NCI-H82 (cell line): Measurements from ENCODE around the gene ISL2.

Experiments
- DNase-seq: peaks from one replicate; lab custom pipeline; 2025; lab: John Stamatoyannopoulos, UW

The ISL2 gene

DNA sequence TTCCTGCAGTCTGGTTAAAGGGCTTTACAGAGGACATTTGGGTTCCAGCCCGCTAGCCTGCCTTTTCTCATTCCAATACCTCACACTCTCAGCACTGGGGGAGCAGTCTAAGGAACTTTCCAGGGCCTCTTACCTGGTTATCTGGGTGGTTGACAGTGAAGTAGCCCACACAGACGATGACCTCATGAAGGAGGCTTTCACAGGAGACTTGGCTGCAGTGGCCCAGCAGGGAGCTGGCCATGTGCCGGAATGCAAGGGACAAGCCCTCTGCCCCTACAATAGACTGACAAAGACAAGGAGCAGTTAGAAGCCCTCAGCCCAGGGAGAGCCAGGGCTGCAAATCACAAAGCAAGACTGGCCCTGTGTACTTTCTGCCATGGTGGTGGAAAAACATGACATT is 39.5 kb downstream of the ISL2 start:
- DNase-seq: no peak

DNA sequence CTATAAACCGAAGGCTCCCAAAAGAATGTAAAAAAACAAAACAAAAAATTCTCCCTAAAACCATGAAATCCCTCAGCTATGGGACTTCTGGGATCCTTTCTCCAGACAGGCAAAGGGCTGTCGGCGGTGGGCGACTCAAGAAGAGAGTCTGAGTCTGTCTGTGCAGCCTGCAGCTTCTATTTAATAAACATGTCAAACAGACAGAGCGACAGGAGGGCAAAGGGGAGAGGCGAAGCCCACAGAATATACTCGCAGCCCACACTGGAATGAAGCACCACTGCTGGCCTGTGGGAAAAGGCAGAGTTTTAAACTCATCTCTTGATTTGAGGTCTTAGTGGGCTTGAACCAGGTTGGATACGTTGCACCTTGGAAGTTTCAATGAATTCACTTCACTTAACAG is 40.2 kb downstream of the ISL2 start:
- DNase-seq: no peak

DNA sequence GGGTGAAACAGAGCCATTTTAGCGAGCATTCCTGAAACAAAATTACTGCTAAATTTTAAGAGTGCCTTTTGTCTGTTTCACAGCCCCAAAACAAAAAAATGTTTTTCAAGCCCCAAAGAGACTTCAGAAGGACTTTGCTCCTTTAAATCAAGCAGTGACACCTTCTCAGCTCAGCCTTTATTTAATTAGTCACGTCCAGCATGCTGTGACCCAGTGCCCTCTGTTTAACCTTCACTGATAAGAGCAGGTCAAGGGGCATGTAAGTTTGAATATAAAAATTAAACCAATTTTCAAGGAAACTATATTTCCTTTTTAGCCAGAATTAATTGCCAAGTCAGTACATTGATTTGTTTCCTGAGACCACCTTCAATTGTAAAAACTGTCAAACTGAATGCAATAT is 40.6 kb downstream of the ISL2 start:
- no peak for DNase-seq

DNA sequence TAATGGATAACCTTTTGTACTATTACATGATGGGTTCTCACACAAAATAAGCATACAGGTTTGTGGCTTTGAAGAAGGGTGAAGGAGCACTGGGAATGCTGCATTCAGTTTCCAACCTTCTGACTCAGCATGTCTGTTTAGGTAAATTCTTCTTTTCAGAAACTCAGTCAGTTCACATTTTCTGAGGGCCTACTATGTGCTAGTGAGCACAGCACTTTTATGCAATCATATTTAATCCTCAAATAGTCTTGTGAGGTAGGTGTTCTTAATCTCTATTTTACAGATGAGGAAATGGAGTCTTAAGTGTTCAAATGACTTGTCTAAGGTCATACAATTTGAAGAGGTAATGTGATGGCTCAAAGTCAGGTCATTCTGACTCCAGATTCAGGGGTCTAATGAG is 41.2 kb downstream of the ISL2 start:
- no peak for DNase-seq

DNA sequence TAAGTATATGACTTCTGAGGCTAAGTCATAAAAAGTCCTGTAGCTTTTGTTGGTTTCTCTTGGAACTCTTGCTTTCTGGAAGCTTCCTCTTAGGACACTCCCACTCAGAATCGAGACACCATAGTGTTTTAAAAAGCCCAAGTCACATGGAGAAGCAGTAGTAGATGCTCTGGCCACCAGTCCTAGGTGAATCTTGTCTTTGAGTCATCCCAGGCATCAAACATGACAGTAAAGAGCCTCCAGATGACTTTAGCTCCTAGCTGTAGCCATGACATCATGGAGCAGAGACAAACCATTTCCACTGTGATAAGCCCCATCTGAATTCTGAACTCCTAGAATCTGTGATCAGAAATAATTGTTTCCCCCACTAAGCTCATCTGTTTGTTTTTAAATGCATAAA is 42.1 kb downstream of the ISL2 start:
- no peak for DNase-seq

DNA sequence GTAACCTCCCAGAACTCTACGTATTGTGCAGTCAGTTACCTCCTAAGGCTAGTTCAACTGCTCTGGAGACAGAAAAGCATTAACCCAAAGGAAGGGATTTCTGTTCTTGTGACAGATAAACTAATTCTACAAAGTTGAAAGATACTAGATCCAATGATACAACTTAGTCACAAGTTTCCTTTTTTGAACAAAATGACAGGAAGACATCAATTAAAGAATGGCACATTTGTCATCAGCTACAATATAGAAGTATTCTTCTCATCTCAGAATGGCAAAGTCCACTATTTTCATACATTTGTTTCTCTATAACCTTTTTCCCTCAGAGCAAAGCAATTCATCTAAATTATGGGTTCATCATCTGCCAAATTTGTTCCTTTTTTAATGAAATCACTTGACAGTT is 43.7 kb downstream of the ISL2 start:
- no peak for DNase-seq

DNA sequence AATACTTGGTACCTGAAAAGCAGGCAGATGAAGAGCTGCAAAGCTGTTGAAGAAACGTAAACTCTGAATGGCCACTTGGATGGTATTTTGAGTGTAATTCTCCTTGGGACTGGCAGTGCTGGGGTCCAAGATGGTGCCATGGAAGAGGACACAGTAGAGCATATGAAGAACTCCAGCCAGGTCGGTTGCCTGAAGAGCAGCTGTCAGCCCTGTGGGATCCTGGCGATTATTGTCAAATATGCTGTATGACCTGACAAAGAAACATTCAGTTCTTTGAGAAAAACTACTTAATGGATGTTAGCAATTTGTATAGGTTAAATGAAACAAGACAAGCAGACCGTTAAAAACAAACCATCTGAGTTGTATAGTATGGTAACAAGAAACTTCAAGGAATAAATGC is 44.8 kb downstream of the ISL2 start:
- DNase-seq: no peak

DNA sequence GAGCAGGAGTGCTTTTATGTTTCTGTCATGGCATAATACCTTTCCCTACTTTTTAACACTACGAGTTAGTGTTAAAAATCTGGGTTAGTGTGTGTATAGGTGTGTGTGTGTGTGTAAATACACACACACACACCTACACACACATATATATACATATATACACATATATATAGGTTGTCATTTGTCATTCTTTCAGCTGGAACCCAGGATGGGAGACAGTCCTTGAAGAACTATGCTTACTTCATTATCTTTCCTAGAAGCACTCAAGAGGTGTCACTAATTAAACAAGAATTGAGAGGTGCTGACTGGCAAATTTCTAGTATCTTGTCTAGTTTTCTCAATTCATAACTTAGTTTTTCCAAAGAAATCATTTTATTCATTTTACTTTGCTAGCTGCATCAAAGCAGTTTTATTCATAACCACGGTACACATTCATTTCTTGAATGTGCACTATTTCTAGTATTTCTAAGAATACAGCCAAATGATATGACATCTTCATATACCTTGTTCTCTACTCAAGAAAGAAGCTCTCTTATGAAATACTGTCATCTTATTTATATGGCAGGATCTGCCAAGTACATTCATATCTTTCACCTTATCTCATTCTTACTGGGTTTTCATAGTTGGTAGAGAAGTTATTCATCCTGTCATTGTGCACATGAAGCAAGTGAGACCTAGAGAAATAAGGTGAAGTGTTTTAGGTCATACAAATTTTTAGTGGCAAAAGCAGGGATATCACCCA is 46.6 kb downstream of the ISL2 start:
- DNase-seq: no peak

DNA sequence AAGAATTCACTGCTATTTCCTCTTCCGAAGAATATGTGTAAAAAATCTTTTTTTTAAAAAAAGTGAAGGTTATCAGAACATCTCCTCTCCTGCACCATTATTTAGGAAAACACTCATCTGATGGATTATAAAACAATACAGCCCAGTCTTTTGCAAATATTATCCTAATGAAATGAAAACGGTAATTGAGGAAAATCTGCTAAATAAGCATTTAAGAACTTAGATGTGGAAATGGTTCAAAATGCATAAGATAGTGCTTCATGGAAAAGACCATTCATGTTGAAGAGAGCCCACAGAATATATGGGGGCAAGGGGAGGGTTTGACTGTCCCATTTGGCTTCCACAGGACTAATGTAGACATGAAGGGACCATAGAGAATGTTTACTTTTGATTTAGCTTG is 47.8 kb downstream of the ISL2 start:
- no peak for DNase-seq

DNA sequence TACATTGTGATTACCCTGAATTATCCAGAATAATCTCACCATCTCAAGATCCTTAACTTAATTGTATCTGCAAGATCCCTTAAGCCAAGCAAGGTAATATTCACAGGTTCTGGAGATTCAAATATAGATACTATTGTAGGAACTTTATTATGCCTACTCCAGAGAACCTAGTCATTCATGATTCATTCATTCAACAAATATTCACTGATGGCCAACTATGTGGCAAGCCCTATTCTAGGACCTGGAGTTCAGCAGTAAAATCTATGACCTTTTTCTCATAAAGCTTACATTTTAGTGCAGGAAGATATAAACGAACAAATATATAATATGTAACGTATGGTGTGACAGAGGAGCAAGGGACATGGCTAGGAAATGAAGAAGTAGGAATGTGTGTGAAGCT is 49.6 kb downstream of the ISL2 start:
- DNase-seq: no peak

DNA sequence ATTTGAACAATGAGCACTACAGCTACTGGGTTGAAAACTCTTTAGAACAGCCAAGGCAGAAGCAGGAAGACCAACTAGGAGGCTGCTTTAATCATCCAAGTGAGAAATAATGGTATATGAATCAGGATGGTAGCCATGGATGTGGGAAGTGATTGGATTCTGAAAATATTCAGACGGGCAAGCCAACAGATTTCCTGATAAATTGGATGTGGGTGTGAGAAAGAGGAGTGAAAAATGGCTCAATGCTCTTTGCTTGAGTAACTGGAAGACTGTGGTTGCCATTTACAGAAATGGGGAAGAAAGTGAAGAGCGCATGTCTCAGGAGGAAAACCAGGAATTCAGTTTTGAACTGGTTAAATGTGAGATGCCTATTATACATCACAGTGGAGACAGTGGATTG is 50.4 kb downstream of the ISL2 start:
- DNase-seq: no peak

DNA sequence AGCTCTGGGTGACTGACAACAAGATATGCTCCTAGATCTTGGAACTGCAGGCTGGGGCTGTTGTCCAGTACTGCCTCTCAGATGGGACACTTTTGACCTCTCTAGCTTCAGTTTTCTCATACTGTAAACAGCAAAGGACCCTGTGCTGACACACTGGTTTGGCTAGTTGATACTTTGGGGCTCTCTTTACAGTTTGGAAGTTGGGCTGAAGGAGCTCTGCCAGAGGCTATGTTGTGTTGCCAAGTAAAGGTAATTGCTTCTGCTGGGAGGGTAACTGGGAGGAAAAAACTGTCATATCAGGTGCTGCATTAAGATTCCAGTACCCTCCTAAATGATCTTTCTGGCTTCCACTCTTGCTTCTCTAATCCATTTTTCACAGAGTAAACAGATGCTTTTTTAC is 54.0 kb downstream of the ISL2 start:
- DNase-seq: no peak

DNA sequence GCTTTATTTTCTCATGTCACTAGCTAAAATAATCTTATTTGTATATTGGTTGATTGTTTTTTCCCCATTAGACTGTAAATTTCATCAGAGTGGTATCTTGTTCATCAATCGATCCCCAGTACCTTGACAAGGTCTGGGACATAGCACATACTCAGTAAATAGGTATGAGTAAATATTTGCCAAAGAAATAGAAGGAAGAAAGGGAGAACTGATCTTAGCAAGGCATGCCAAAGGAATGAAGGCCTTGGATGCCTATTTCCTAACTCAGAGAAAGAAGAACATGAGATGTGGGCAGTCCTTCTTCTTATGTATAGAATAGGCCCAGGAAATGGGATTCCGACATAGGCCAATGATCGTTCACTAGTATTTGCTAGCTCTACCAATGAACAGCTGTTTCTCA is 54.7 kb downstream of the ISL2 start:
- DNase-seq: no peak

DNA sequence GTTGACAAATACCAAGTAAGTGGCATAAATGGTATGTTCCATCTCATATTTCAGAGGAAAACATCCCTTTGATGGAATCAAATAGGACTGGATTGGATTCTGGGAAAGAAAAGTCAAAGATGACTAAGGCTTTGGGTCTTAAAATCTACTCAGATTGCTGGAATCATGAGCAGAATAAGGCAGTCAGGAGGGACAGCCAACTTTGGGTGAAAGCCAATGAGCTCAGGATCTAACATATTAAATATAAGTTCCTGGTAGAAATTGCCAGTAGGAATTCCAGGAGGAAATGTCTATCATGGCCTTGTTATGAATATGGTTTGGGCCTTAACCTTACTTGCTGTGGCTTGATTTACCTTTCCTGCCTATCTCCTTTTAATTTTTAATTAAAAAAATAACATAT is 55.3 kb downstream of the ISL2 start:
- DNase-seq: no peak
